Activated gamma-delta T cell treated with anti-CD3 and anti-CD28 coated beads, Interleukin-2, amount 50 U/mL, for 16 hours (primary cell): ENCODE data around the gene DSC2.
"Not testable (repeated sequence)": the region's sequence is repeated elsewhere in the genome, so short reads cannot be mapped to it uniquely, and the experiment has no call there.

Experiments used
- DNase-seq: peaks from one replicate; pipeline ENCODE4 v3.0.0-alpha.2; 2020; ENCODE audit warnings: low read depth

DSC2 gene

GRCh38 chr18:31043709-31044108 is 58.5 kb downstream of the DSC2 start:
- no peak for DNase-seq

DNA sequence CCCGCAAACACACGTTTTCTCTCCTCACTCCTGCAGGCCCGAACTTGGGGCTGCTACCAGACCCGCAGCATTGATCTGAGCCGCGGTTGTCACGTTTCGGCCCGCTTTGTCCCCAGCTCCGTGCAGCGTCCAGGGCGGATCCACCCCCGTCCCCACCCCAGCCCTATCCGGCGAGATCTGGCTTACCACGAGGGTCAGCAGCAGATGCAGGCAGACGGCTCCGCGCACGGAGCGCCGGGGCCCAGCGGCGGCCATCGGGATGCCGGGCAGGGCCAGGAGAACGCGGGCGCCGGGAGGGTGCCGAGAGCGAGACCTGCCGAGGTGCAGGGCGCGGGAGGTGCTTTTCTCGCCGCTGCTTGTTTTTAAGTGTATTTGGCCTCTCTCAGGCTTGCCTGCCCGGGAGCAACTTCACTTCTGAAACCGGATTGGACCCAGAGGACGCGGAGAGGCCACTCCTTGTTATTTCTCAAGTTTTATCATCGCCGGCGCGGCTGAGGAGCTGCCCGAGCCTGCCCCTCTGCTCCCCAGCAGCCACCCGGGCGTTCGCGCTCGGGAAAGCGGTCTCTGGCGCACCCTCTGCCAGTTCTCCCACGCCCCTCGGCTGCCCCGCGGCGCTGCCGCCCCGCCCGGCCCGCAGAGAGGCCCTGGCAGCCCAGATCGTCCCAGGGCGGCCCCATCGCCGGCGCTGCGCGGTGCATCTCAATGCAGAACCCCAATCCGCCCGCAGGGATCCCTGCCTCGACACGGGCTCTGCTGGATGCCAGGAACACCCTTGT is 59.6 kb downstream of the DSC2 start, which contains the start of gene DSC3:
Gene DSC3 (minus strand): TSS at position 337 of the 776 bp plus-strand sequence. CDS start 82 bp downstream, at position 255.
- DNase-seq, result no peak

DNA sequence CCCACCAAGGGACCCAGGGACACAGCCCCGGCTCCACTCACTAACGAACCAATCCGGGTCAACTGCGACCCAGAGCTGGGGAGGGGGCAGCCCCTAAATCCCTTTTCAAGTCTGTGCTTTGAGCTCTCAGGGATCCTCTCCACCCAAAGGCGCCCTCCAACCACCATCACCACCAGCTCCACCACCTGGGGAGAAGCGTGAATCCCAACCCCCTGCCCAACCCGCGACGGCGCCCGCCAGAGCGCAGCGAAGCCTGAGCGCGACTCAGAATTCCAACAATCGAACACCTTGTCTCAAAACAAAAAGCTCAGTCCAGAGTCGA is 60.2 kb downstream of the DSC2 start:
- DNase-seq, result no peak

DNA sequence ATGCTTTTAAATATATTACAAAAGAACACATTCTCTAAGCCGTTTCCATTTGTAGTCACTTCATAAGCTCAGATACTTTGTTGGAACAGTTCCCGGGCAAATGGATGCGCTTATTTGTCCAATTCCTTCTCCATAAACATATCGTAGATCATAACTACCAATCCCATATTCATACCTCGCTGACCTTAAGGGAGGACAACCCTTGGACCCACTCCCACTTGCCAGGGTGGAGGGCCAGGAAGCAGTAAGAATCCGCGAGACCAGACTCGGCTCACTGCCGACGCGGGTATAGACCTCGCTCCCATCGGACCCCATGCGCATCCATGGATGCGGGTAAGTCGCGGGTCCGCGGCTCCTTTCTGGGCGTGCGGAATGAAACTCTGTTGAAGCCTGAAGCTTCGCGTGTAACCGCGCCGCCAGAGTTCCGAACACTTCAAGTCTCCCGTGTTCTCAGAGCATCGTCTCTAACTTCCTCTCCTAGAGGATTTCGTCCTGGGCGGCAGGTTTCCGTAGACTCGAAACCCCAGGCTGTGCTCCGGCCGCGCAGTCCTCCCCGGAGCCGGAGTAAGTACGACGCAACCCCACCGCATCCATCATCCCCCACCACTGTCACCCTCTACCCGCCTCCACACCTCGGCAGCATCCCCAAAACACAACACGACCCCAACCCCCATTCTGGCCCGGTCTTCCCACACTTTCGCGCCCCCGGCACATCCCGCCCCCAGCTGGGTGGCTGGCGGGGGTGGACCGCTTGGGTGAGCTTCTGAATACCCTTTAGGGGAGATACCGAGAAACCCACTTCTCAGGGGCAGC is 60.7 kb downstream of the DSC2 start:
- no peak for DNase-seq

GRCh38 chr18:31040686-31041270 is 61.4 kb downstream of the DSC2 start:
- no peak for DNase-seq

DNA sequence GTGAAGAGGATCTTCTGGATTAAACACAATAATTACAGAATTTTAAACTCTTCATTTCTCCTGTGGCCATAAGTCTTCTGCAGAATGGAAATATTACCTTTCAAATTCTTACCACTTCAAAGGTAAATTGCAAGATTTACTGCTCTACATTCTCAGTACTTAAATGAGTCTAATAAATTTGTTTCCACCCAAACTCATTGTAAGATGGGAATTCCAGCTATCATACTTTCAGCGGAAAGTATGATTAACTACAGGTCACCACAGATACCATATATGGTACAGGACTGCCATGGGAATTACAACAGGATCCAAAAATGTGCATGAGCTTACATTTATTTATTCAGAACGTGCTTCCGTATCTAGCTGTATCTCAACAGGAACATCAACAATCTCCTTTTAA is 62.8 kb downstream of the DSC2 start:
- DNase-seq, result no peak

DNA sequence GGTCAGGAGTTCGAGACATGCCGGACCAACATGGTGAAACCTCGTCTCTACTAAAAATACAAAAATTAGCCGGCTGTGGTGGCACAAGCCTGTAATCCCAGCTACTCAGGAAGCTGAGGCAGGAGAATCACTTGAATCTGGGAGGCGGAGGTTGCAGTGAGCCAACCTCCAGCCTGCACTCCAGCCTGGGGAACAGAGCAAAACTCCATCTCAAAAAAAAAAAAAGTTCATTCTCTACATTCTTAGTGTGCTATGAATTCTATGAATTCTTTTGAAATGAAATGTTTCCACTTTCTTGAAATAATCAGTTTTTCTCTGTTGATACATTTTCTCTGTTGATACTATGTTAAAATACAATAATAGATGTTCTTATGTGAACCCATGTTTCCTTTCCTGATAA is 64.5 kb downstream of the DSC2 start:
- not testable (repeated sequence) for DNase-seq

- DNase-seq, result no peak
These were observed 67.7 kb downstream of the DSC2 start for GRCh38 chr18:31034541-31034940.

GRCh38 chr18:31030574-31031278 is 71.5 kb downstream of the DSC2 start:
- DNase-seq, result no peak

- no peak for DNase-seq
These were observed 86.3 kb downstream of the DSC2 start for GRCh38 chr18:31015715-31016434.

- not testable (repeated sequence) for DNase-seq
These were observed 90.8 kb downstream of the DSC2 start for GRCh38 chr18:31011455-31011854.

- DNase-seq, result no peak
These were observed 91.6 kb downstream of the DSC2 start for GRCh38 chr18:31010601-31011000.
